Posterior cingulate gyrus (tissue), 11 donors: Measurements from ENCODE around the gene ACVR1B.

Source experiments
- DNase-seq, 10 donors: peaks; one replicate each; pipeline versions ENCODE4 v3.0.0 to v3.0.0-alpha.2; 2020 to 2021; ENCODE audit warnings: mixed read lengths in 3 of 10
- intact Hi-C: fragments of 100-400 bp; cut with DNase I; formaldehyde crosslinking; loops from one replicate; pipeline ENCODE4 v1.15.1; 2023

Gene ACVR1B

GRCh38 chr12:51915951-51916350, 35.5 kb upstream of the ACVR1B start:
- DNase-seq: peak in 1 of 10 donors; percentile 29
- intact Hi-C loops: no loop called here

- DNase-seq: peak in 1 of 10 donors; percentile 66
- intact Hi-C loops: no loop called here
Observed at GRCh38 chr12:51917041-51917590, 34.4 kb upstream of the ACVR1B start.

- intact Hi-C loops: no loop called here
- peak in 2 of 10 donors; percentile 43 to 62 for DNase-seq
Observed at GRCh38 chr12:51917746-51918453, 33.6 kb upstream of the ACVR1B start.

DNA sequence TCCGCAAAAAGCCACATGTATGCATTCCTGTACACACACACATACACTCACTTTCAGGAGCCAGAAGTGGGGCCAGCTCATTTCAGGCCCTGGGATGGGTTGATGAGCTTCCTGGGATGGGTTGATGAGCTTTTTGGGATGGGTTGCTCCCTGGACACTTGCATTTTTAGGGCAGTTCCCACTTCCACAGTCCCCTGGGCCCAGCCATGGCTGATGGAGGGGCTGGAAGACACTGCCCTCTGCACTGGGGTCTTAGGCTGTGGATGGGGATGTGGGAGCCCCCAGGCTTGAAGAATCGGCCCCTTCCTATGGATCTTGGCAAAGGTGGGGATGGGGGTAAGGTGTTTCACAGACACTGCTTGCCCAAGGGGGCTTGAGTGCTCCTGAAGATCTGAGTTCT, 31.5 kb upstream of the ACVR1B start:
- DNase-seq: no peak
- intact Hi-C loops: no loop called here

- intact Hi-C loops: no loop called here
- no peak for DNase-seq
Observed at GRCh38 chr12:51921017-51921725, 30.3 kb upstream of the ACVR1B start.

DNA sequence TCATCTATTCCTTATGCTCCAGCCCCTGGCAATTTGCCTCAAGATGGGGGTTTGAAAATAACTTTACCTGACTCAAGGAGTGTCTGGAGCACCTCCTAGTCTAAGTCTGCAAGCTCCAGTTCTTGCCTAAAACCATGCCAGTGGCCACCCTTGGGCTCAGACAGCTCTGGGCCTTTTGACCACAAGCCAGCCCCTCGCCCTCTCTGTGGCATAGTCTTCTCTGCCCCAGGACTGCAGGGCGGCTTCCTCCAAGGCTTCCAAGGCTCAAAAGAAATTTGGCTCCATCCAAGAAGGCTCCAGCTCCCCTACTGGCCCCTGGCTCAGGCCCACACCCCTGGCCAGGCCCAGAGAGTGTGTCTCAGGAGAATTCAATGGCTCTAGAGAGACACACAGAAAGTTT, 29.4 kb upstream of the ACVR1B start:
- no peak for DNase-seq
- intact Hi-C loops: no loop called here

DNA sequence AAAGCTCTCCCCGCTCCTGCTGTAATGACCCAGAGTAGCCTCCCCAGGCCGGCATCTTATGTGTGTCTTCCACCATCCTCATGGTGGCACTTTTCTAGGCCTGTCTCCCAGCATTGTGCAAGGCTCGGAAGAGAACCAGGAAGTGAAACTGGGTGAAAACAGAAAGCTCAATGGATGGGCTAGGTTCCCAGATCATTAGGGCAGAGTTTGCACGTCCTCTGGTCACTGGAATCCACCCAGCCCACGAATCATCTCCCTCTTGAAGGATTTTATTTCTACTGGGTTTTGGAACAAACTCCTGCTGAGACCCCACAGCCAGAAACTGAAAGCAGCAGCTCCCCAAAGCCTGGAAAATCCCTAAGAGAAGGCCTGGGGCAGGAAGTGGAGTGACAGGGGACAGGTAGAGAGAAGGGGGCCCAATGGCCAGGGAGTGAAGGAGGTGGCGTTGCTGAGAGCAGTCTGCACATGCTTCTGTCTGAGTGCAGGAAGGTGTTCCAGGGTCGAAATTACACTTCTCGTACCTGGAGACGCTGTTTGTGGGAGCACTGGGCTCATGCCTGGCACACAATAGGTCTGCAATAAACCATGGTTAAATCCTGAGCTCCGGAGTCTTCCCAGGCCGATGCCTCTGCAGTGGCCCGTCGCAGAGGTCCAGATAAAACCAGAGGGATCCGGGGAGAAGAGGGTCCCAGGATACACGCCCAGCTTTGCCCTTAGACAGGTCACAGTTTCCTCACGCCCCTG, 28.6 kb upstream of the ACVR1B start:
- peak in 2 of 10 donors; percentile 18 to 43 for DNase-seq
- intact Hi-C loops: no loop called here

DNA sequence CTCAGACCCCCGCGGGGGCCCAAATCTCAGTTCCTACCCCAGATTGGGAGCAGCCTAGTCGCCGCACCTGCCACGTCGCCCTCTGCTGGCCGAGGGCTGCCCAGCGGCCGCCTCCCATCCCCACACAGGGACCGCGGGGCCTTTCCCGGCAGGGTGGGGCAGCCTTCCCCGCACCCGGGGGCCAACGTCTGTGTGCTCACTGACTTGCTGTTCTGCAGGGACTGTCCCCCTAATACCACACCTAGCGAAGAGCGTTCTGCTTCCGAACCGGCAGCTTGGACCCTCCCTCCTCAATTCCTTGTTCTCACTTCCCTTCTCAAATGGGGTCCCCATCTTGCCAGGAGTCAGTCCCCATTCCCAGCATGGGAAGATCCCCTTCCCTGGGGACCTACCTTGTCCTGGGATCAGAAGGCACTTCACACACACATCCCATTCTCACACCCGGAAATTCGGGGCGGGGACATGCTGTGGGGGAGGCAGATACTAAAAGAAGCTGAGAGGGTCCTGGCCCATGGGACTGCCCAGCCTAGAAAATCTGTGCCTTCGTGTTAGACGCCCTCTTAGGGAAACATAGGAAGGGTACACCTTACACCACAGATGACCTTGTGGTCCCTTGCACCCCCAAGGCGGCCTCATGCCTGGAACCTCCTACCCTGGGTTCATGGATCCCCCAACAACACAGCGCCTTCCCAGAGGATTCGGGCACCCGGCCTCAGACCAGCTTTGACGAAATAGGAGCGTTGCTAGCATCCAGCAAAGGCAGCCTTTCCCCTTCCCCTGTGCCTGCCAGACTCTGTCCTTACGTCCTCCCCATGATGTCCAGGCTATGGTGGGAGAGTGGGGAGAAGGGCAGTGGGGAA, 27.8 kb upstream of the ACVR1B start:
- peak in 2 of 10 donors; percentile 36 to 39 for DNase-seq
- intact Hi-C loops: no loop called here

GRCh38 chr12:51924551-51925319, 26.8 kb upstream of the ACVR1B start:
- intact Hi-C loops: no loop called here
- peak in 1 of 10 donors; percentile 77 for DNase-seq

GRCh38 chr12:51925346-51926063, 26.0 kb upstream of the ACVR1B start:
- intact Hi-C loops: no loop called here
- DNase-seq: no peak

DNA sequence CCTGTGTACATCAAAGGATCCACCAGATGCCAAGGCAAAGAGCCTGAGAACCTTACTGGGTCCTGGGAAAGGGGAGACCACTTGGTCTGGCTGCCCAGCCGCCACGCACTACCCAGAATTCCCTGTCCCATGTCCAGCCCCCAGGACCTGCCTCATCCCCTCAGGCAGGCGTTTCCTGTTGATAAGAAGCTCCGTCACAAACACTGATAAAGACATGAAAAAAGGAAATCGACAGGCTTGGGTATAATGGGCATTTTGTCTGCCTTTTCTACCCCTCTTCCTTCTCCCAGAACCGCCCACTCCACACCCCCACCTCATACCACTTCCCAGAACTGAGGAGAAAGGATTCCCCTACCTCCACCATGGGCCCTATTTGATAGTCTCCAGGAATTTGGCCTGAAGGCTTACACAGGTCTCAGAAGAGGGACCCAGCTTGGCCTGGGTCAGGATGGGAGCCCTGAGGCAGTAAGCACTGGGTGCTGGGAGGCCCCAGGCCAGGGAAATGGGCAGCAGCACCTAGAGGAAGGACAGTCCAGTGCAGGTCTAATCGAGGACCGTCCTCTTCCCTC, 25.4 kb upstream of the ACVR1B start:
- intact Hi-C loops: no loop called here

GRCh38 chr12:51926718-51927117, 24.8 kb upstream of the ACVR1B start:
- no peak for DNase-seq
- intact Hi-C loops: no loop called here

More for the DNA sequence above, 25.4 kb upstream of the ACVR1B start:
- DNase-seq: no peak

- intact Hi-C loops: no loop called here
- DNase-seq: no peak
Observed at GRCh38 chr12:51932218-51933076, 19.1 kb upstream of the ACVR1B start.

- intact Hi-C loops: no loop called here
- peak in 1 of 10 donors; percentile 18 for DNase-seq
Observed at GRCh38 chr12:51934080-51934479, 17.4 kb upstream of the ACVR1B start.

- intact Hi-C loops: no loop called here
- peak in 1 of 10 donors; percentile 18 for DNase-seq
Observed at GRCh38 chr12:51937926-51938325, 13.6 kb upstream of the ACVR1B start.

DNA sequence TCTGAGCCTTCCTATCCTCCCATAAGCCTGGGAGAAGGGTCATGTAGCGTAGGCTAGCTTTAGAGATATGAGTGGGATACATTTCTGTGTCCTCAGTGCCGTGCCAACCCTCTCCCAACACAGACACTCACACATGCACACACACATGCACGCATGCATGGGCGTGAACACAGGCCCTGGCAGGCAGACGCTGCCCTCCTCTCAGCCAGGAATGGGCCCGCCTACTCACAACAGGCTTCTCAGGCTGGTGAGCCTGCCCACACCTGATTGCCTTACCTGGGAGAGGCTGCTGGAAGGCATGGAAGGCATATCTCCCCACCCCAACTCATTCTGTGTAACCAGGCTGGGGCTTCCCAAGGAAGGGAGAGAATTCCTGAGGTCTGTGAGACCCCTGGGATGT, 12.8 kb upstream of the ACVR1B start:
- DNase-seq: peak in 1 of 10 donors; percentile 76
- intact Hi-C loops: no loop called here

- DNase-seq: peak in 1 of 10 donors; percentile 62
- intact Hi-C loops: no loop called here
Observed at GRCh38 chr12:51941011-51941581, 10.4 kb upstream of the ACVR1B start.
